GM21576 (cell line): ENCODE data around the gene SEC24D.
"Not testable (repeated sequence)": the region's sequence is repeated elsewhere in the genome, so short reads cannot be mapped to it uniquely, and the experiment has no call there.

ENCODE experiments used
- ATAC-seq: cut with Tn5 transposase; IDR thresholded peaks from one replicate; pipeline ENCODE4 v1.9.1; 2021; ENCODE audit warnings: mild to moderate bottlenecking, moderate library complexity; ENCODE audit not compliant: unreplicated experiment

SEC24D gene

GRCh38 chr4:118811832-118812231 is 24.1 kb downstream of the SEC24D start:
- ATAC-seq = no peak

- no peak for ATAC-seq
Measured at GRCh38 chr4:118810991-118811764, 24.7 kb downstream of the SEC24D start.

GRCh38 chr4:118807659-118808058 is 28.3 kb downstream of the SEC24D start:
- no peak for ATAC-seq

- no peak for ATAC-seq
Measured at GRCh38 chr4:118803253-118803652, 32.7 kb downstream of the SEC24D start.

- ATAC-seq = no peak
Measured at GRCh38 chr4:118801895-118802575, 33.9 kb downstream of the SEC24D start.

- ATAC-seq = no peak
Measured at GRCh38 chr4:118799231-118799942, 36.5 kb downstream of the SEC24D start.

GRCh38 chr4:118798658-118799057 is 37.3 kb downstream of the SEC24D start:
- no peak for ATAC-seq

- ATAC-seq = no peak
Measured at GRCh38 chr4:118797558-118798142, 38.3 kb downstream of the SEC24D start.

- not testable (repeated sequence) for ATAC-seq
Measured at GRCh38 chr4:118791690-118792446, 44.1 kb downstream of the SEC24D start.

- ATAC-seq = no peak
Measured at GRCh38 chr4:118790544-118790943, 45.4 kb downstream of the SEC24D start.

GRCh38 chr4:118788911-118789310 is 47.0 kb downstream of the SEC24D start:
- no peak for ATAC-seq

- ATAC-seq = no peak
Measured at GRCh38 chr4:118787844-118788380, 48.0 kb downstream of the SEC24D start.

- ATAC-seq = no peak
Measured at GRCh38 chr4:118784776-118785175, 51.1 kb downstream of the SEC24D start.

- no peak for ATAC-seq
Measured at GRCh38 chr4:118783887-118784286, 52.0 kb downstream of the SEC24D start.

- ATAC-seq = not testable (repeated sequence)
Measured at GRCh38 chr4:118782886-118783285, 53.0 kb downstream of the SEC24D start.

GRCh38 chr4:118777649-118778048 is 58.3 kb downstream of the SEC24D start:
- ATAC-seq = not testable (repeated sequence)

- not testable (repeated sequence) for ATAC-seq
Measured at GRCh38 chr4:118776955-118777640, 58.8 kb downstream of the SEC24D start.

- ATAC-seq = no peak
Measured at GRCh38 chr4:118776157-118776954, 59.6 kb downstream of the SEC24D start.

GRCh38 chr4:118775405-118775804 is 60.5 kb downstream of the SEC24D start:
- no peak for ATAC-seq
